H1 (cell line): ENCODE data around the gene FOXC2. TPM values are rescaled to one million over a fixed set of nuclear protein-coding genes. Genes with fewer than 3 reads are reported as not detected.
A peak's percentile ranks its signal among the peaks of the same experiment; 100 is the strongest.

Experiments
- CTCF ChIA-PET: fragments of 300-600 bp; sonication (Branson Sonifier 250); formaldehyde crosslinking; loops from one replicate; lab custom pipeline; 2021; ENCODE audit not compliant: partially characterized antibody; lab: Charles Lee
- POLR2A ChIA-PET: fragments of 300-600 bp; sonication (Branson Sonifier 250); formaldehyde crosslinking; loops from one replicate; lab custom pipeline; 2021; ENCODE audit warnings: inconsistent platforms; ENCODE audit not compliant: partially characterized antibody; lab: Charles Lee
- DNase-seq, 2 experiments: peaks; one replicate each; pipeline versions ENCODE4 v3.0.0 to v3.0.0-alpha.2; 2010 to 2022; ENCODE audit warnings: low spot score in 2 of 2, low read depth in 1 of 2, mixed read lengths in 1 of 2
- FAIRE-seq: peaks from 2 replicates; lab custom pipeline; 2011; peaks lifted over from hg19 to GRCh38; lab: Jason Lieb, UNC
- H2AFZ ChIP-seq: 2 replicates; pipeline ENCODE4 v1.8.1; 2012; ENCODE audit warnings: low read length, inconsistent platforms
- H2AK5ac ChIP-seq: 2 replicates; pipeline ENCODE4 v1.6.1; 2013; ENCODE audit warnings: low read depth, low read length
- H2BK120ac ChIP-seq: replicated peaks from 2 replicates; pipeline ENCODE3; 2013; ENCODE audit warnings: low read depth, low read length, inconsistent platforms
- H2BK12ac ChIP-seq: 2 replicates; pipeline ENCODE4 v1.6.1; 2013; ENCODE audit warnings: low read depth, low read length
- H2BK15ac ChIP-seq: 2 replicates; pipeline ENCODE4 v1.6.1; 2013; ENCODE audit warnings: low read length
- H2BK20ac ChIP-seq: 2 replicates; pipeline ENCODE4 v1.6.1; 2013; ENCODE audit warnings: low read length
- H2BK5ac ChIP-seq: 2 replicates; pipeline ENCODE4 v1.6.1; 2013; ENCODE audit warnings: low read depth, low read length
- H3K14ac ChIP-seq: 2 replicates; pipeline ENCODE4 v1.6.1; 2013; ENCODE audit warnings: inconsistent platforms; ENCODE audit not compliant: insufficient read length
- H3K18ac ChIP-seq: 2 replicates; pipeline ENCODE4 v1.6.1; 2013; ENCODE audit warnings: low read length; ENCODE audit errors: extremely low read depth
- H3K23ac ChIP-seq: 2 replicates; pipeline ENCODE4 v1.6.1; 2013; ENCODE audit warnings: inconsistent platforms; ENCODE audit not compliant: insufficient read length
- H3K23me2 ChIP-seq: 2 replicates; pipeline ENCODE4 v1.6.1; 2013; ENCODE audit warnings: low read depth, low read length
- H3K27ac ChIP-seq: 2 replicates; pipeline ENCODE4 v1.6.1; 2011; ENCODE audit warnings: low read depth, low read length, inconsistent platforms
- H3K27me3 ChIP-seq, 4 experiments: replicated peaks in 1 of 4; 1 replicate in 1 of 4; 2 replicates in 3 of 4; pipeline versions ENCODE4 v1.6.1 to v1.8.1; 2011 to 2013; ENCODE audit warnings: low read length in 3 of 4, mild to moderate bottlenecking in 3 of 4, inconsistent platforms in 2 of 4, mixed read lengths in 2 of 4, moderate library complexity in 1 of 4; ENCODE audit not compliant: control insufficient read depth in 3 of 4, insufficient read depth in 3 of 4; ENCODE audit errors: extremely low read depth in 1 of 4
- H3K36me3 ChIP-seq, 4 experiments: 2 replicates each; pipeline versions ENCODE4 v1.6.1 to v1.8.1; 2011 to 2013; ENCODE audit warnings: mild to moderate bottlenecking in 4 of 4, low read length in 3 of 4, moderate library complexity in 2 of 4, control low read depth in 1 of 4, inconsistent platforms in 1 of 4; ENCODE audit not compliant: insufficient read depth in 4 of 4, control insufficient read depth in 2 of 4
- H3K4ac ChIP-seq: replicated peaks from 2 replicates; pipeline ENCODE3; 2013; ENCODE audit warnings: low read length, low read depth, mixed read lengths, inconsistent platforms; ENCODE audit not compliant: insufficient read length
- H3K4me1 ChIP-seq, 4 experiments: replicated peaks in 1 of 4; 1 replicate in 1 of 4; 2 replicates in 3 of 4; pipeline versions ENCODE4 v1.6.1 to v1.8.1; 2011 to 2013; ENCODE audit warnings: low read length in 3 of 4, inconsistent platforms in 2 of 4, mixed read lengths in 1 of 4; ENCODE audit not compliant: insufficient read depth in 4 of 4, control insufficient read depth in 3 of 4
- H3K4me2 ChIP-seq, 2 experiments: 2 replicates each; pipeline versions ENCODE4 v1.6.1 to v1.8.1; 2011 to 2013; ENCODE audit warnings: low read depth in 2 of 2, low read length in 2 of 2, control low read depth in 1 of 2, inconsistent platforms in 1 of 2, mild to moderate bottlenecking in 1 of 2; ENCODE audit not compliant: insufficient read depth in 1 of 2
- H3K4me3 ChIP-seq, 4 experiments: fragments of 200-600, 300-600 bp in 1 of 4; sonication (generic), shearing (Covaris generic), sonication (Bioruptor Twin) in 1 of 4; 2 replicates each; pipeline versions ENCODE4 v1.5.1 to v1.8.1; 2011 to 2016; ENCODE audit warnings: low read length in 4 of 4, low read depth in 3 of 4, control low read depth in 2 of 4, inconsistent platforms in 2 of 4, mild to moderate bottlenecking in 2 of 4, mixed read lengths in 1 of 4, moderate library complexity in 1 of 4; ENCODE audit not compliant: insufficient read depth in 2 of 4; ENCODE audit errors: extremely low read depth in 1 of 4
- H3K56ac ChIP-seq: replicated peaks from 2 replicates; pipeline ENCODE3; 2013; ENCODE audit warnings: low read depth, mild to moderate bottlenecking, mixed read lengths, low read length, inconsistent platforms; ENCODE audit not compliant: insufficient read length
- H3K79me1 ChIP-seq: 2 replicates; pipeline ENCODE4 v1.6.1; 2013; ENCODE audit warnings: low read depth, low read length, control low read depth
- H3K79me2 ChIP-seq, 2 experiments: 2 replicates each; pipeline versions ENCODE4 v1.6.1 to v1.8.1; 2012 to 2013; ENCODE audit warnings: low read length in 2 of 2, mild to moderate bottlenecking in 2 of 2, inconsistent platforms in 1 of 2; ENCODE audit not compliant: insufficient read depth in 2 of 2, control insufficient read depth in 1 of 2
- H3K9ac ChIP-seq, 4 experiments: replicated peaks in 1 of 4; 1 replicate in 1 of 4; 2 replicates in 3 of 4; pipeline versions ENCODE4 v1.6.1 to v1.8.1; 2011 to 2013; ENCODE audit warnings: low read depth in 3 of 4, low read length in 3 of 4, control low read depth in 2 of 4, mild to moderate bottlenecking in 2 of 4, moderate library complexity in 2 of 4, inconsistent platforms in 1 of 4; ENCODE audit errors: extremely low read depth in 1 of 4
- H3K9me3 ChIP-seq, 2 experiments: 2 replicates each; pipeline versions ENCODE4 v1.6.1 to v1.8.1; 2012 to 2013; ENCODE audit warnings: mild to moderate bottlenecking in 2 of 2, moderate library complexity in 2 of 2, control low read depth in 1 of 2, inconsistent platforms in 1 of 2, low read depth in 1 of 2, low read length in 1 of 2, mixed read lengths in 1 of 2; ENCODE audit not compliant: insufficient read depth in 2 of 2
- H4K20me1 ChIP-seq, 2 experiments: replicated peaks in 1 of 2; 2 replicates each; pipeline versions ENCODE3 to v1.8.1; 2011 to 2013; ENCODE audit warnings: inconsistent platforms in 2 of 2, low read length in 2 of 2, mild to moderate bottlenecking in 1 of 2; ENCODE audit not compliant: insufficient read depth in 2 of 2, control insufficient read depth in 1 of 2
- H4K5ac ChIP-seq: 2 replicates; pipeline ENCODE4 v1.6.1; 2013; ENCODE audit warnings: low read length, low read depth, mixed read lengths, inconsistent platforms; ENCODE audit not compliant: insufficient read length
- H4K8ac ChIP-seq: 2 replicates; pipeline ENCODE4 v1.8.0; 2013; ENCODE audit warnings: mild to moderate bottlenecking, moderate library complexity, low read length, inconsistent platforms; ENCODE audit not compliant: insufficient read depth; ENCODE audit errors: extremely low read depth
- H4K91ac ChIP-seq: replicated peaks from 2 replicates; pipeline ENCODE3; 2013; ENCODE audit warnings: low read length, mixed read lengths, inconsistent platforms; ENCODE audit not compliant: insufficient read length
- HDAC2 ChIP-seq, 2 experiments: fragments of 300-600 bp in 1 of 2; sonication (generic) in 1 of 2; IDR thresholded peaks; 2 replicates each; pipeline ENCODE4 v1.6.1; 2011 to 2012; ENCODE audit warnings: low read depth in 2 of 2, low read length in 2 of 2, mild to moderate bottlenecking in 2 of 2, moderate library complexity in 2 of 2, borderline replicate concordance in 1 of 2, inconsistent platforms in 1 of 2
- RNF2 ChIP-seq: fragments of 200-900, 300-1000 bp; sonication (generic); IDR thresholded peaks from 2 replicates; pipeline ENCODE4 v1.7.1; 2016; ENCODE audit warnings: borderline replicate concordance, low read depth, mild to moderate bottlenecking, antibody characterized with exemption, low read length; ENCODE audit not compliant: poor library complexity, severe bottlenecking; ENCODE audit errors: missing control alignments
- WGBS, 2 experiments: shearing (Covaris generic) in 1 of 2; methylation state at CpG; one replicate each; pipeline versions ENCODE4 v1.1.6 to v1.1.7; 2013 to 2015; ENCODE audit warnings: low lambda C conversion rate in 2 of 2, mixed read lengths in 2 of 2, inconsistent platforms in 1 of 2, low coverage in 1 of 2, missing lambda C conversion rate in 1 of 2; ENCODE audit not compliant: insufficient replicate concordance in 2 of 2, insufficient coverage in 1 of 2, insufficient read length in 1 of 2; ENCODE audit errors: extremely low coverage in 1 of 2, missing lambda C conversion rate in 1 of 2; 5-methylcytosine and 5-hydroxymethylcytosine counted together
- polyA plus RNA-seq, 7 experiments: library from polyadenylated mRNA; depleted of rRNA in 3 of 7; stranded (reverse) in 5 of 7; unstranded in 2 of 7; fragments of >200 nt in 5 of 7; fragments of 200-250 nt in 2 of 7; gene quantifications; 1 replicate in 5 of 7; 2 replicates in 1 of 7; 4 replicates in 1 of 7; pipeline versions ENCODE4 v1.2.1 to v1.2.3, GENCODE V29; 2011 to 2013; ENCODE audit warnings: missing spikeins in 2 of 7, mixed read lengths in 2 of 7
- total RNA-seq: library from RNA; stranded (reverse); fragmentation: NEBNext Ultra II Directional; extraction: Animal tissue kit (Norgen Biotek cat#: 25700); gene quantifications from 2 replicates; pipeline ENCODE4 v1.2.1, GENCODE V29; 2021

FOXC2 gene
- total and polyA plus RNA-seq, 2 of the 8 experiments (the other 6 are each of a cell fraction or from before 2014, with no cell fraction given) = 0.09 TPM; not detected in 1

- H2AK5ac ChIP-seq = no peak overlapping the region
- no peak overlapping the region for H3K23ac ChIP-seq
- H3K9ac ChIP-seq = no peak overlapping the region
- no peak for DNase-seq
- H3K36me3 ChIP-seq = peaks cover 0 to 10% (median 0%) of the 10 kb centered on the region in 4 experiments; a peak in 1 of 8 replicates
- no peak overlapping the region for H3K4ac ChIP-seq
- CTCF ChIA-PET = interaction anchor here (0.7 to 1.6 kb wide), 5 partner anchors 9 to 494 kb away, joined by 3 to 5 read pairs (median 4); no protein-coding TSS in a partner anchor
- H4K5ac ChIP-seq = no peak overlapping the region
- no peaks in the 10 kb centered on the region for H3K79me1 ChIP-seq
- POLR2A ChIA-PET = interaction anchor here (0.6 kb wide), 1 partner anchor 161 kb away, joined by 4 read pairs; no protein-coding TSS in a partner anchor
- H2AFZ ChIP-seq = no peak overlapping the region
- peaks cover 9 to 42% (median 23%) of the 10 kb centered on the region in 4 experiments for H3K4me1 ChIP-seq
- 17% methylated on average over 13 of the region's 13 CpGs; no CpG with 5 or more reads in 1 of the 2 experiments for WGBS, 2 experiments
- H3K4me3 ChIP-seq = no peak overlapping the region
- no peak overlapping the region for H2BK20ac ChIP-seq
- H3K23me2 ChIP-seq = peaks cover 2% of the 10 kb centered on the region; the same call in 1 of the 2 replicates
- H4K20me1 ChIP-seq = peaks cover 14 to 20% of the 10 kb centered on the region in 2 experiments
- peaks cover 89 to 99% (median 93%) of the 10 kb centered on the region in 4 experiments for H3K27me3 ChIP-seq
- H3K79me2 ChIP-seq = no peaks in the 10 kb centered on the region
- no peak overlapping the region for H3K56ac ChIP-seq
- H2BK15ac ChIP-seq = no peak overlapping the region
- peak overlapping the region in 1 of 2 experiments; percentile 14; a peak in 1 of 4 replicates for H3K4me2 ChIP-seq
- no peak overlapping the region for H3K27ac ChIP-seq
- H3K18ac ChIP-seq = no peak overlapping the region
- no peak for TF ChIP-seq HDAC2 (IDR thresholded peaks at IDR 0.05; ENCODE audit: borderline replicate concordance in 1 of 2, low read depth in 2 of 2, low read length in 2 of 2)
- TF ChIP-seq RNF2 = peak; percentile 98
- TF ChIP-seq, all 59 proteins: peak for 1
- no peak overlapping the region for H3K14ac ChIP-seq
- H2BK12ac ChIP-seq = no peak overlapping the region
- no peak for FAIRE-seq
- no peak overlapping the region for H2BK120ac ChIP-seq
- no peak overlapping the region for H4K8ac ChIP-seq
- H3K9me3 ChIP-seq = no peaks in the 10 kb centered on the region; a peak in 1 of 4 replicates
- no peak overlapping the region for H4K91ac ChIP-seq
- no peak overlapping the region for H2BK5ac ChIP-seq
These were observed 3.2 kb downstream of the FOXC2 start for GRCh38 chr16:86569701-86570447.
